AG04449 (cell line): ENCODE measurements around the gene TTLL5.
"Not testable (repeated sequence)": the region's sequence is repeated elsewhere in the genome, so short reads cannot be mapped to it uniquely, and the experiment has no call there.

ENCODE experiments used
- CTCF ChIA-PET: fragments of 350-600 bp; formaldehyde crosslinking; extraction: SDS; loops from one replicate; lab custom pipeline; 2021; ENCODE audit warnings: antibody characterized with exemption; lab: Yijun Ruan, JAX
- POLR2A ChIA-PET: fragments of 400-600, 350-600 bp; formaldehyde crosslinking; extraction: SDS; loops from one replicate; lab custom pipeline; 2020; ENCODE audit warnings: antibody characterized with exemption, inconsistent platforms; lab: Yijun Ruan, JAX
- DNase-seq: peaks from one replicate; pipeline ENCODE4 v3.0.0-alpha.2; 2010; ENCODE audit warnings: low read depth, low spot score
- H3K4me3 ChIP-seq: 2 replicates; pipeline ENCODE4 v1.5.1; 2011; ENCODE audit warnings: low read depth, mild to moderate bottlenecking, control low read depth, low read length
- TF ChIP-seq, protein P1 (sequence below): IDR thresholded peaks from one replicate; pipeline ENCODE4 v1.5.1; 2011; ENCODE audit warnings: mild to moderate bottlenecking, moderate library complexity, low read length, control low read depth, inconsistent platforms; ENCODE audit not compliant: insufficient read depth; ENCODE audit errors: missing control alignments

The TTLL5 gene

DNA sequence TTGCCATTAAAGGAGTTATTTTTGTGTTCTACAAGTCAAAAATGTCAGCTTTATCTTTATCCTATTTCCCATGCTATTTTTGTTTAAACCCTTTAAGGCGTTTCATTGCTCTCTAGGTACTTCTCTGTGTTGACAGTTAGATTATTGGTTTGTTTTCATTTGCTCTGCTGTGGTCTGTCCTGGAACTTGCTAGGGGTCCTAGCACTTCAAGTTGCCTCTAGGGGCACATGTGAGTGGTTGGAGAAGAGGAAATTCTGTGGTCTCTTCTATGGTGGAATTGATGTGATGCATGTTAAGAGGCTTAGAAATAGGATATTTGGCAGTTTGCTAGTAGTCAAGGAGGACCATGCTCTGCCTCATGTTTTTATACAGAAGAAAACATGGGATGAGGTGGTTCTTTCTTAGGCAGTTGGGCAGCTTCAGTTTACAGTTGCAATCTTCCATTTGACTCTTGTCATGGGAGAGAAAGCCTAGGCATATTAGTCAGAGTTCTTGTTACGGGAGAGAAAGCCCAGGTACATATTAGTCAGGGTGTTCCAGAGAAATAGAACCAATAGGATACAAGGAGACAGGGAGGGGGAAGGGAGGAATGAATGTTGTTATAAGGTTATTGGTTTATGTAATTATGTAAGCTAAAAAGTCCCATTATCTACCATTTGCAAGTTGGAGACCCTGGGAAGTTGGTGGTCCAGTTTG is 14.4 kb downstream of the TTLL5 start:
- no peak overlapping the region for H3K4me3 ChIP-seq
- ChIA-PET CTCF (interaction anchor here (0.8 to 1.2 kb wide), 3 partner anchors 9 to 34 kb away, joined by 3 to 4 read pairs (median 4); no protein-coding TSS in a partner anchor), POLR2A (no interaction called here)
- DNase-seq, result no peak
- TF ChIP-seq, protein P1, sequence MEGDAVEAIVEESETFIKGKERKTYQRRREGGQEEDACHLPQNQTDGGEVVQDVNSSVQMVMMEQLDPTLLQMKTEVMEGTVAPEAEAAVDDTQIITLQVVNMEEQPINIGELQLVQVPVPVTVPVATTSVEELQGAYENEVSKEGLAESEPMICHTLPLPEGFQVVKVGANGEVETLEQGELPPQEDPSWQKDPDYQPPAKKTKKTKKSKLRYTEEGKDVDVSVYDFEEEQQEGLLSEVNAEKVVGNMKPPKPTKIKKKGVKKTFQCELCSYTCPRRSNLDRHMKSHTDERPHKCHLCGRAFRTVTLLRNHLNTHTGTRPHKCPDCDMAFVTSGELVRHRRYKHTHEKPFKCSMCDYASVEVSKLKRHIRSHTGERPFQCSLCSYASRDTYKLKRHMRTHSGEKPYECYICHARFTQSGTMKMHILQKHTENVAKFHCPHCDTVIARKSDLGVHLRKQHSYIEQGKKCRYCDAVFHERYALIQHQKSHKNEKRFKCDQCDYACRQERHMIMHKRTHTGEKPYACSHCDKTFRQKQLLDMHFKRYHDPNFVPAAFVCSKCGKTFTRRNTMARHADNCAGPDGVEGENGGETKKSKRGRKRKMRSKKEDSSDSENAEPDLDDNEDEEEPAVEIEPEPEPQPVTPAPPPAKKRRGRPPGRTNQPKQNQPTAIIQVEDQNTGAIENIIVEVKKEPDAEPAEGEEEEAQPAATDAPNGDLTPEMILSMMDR, result no peak

DNA sequence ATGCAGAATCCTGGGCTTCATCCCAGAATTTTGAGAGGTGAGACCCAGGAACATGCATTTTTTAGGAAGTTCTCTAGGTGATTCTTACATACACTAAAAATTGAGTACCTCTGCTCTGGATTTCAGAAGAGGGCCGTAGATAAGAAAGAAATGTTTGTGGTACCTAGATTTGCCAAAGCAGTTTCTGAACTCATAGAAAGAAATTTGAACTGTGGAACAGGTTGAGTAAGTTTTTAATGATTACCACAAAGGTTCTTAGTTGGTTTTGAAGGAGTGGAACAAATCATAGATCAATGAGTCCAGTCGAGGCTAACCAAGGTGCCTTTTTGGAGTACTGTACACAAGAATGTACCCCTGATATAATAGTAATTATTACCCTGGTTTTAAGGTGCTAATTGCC is 24.9 kb downstream of the TTLL5 start:
- ChIA-PET POLR2A (no interaction called here), CTCF (interaction anchor here (2.2 to 5.3 kb wide), 2 partner anchors 24 to 32 kb away, joined by 8 to 33 read pairs; no protein-coding TSS in a partner anchor)
- TF ChIP-seq, protein P1, result no peak
- no peak overlapping the region for H3K4me3 ChIP-seq
- no peak for DNase-seq

DNA sequence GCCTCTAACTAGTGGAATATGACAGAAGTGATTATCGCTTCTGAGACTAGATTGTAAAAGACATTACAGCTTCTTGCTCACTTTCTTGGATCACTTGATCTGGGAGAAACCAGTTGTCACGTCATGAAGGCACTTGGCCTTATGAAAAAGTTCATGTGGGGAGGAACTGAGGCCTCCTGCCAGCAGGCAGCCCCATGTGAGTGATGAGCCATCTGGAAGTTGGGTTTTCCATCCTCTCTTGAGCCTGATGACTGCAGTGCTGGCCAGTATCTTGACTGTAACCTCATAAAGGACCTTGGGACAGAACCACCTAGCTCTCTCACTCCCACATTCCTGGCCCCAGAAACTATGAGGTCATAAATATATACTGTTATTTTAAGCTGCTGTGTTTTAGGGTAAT is 28.0 kb downstream of the TTLL5 start:
- H3K4me3 ChIP-seq, result no peak overlapping the region
- ChIA-PET POLR2A (no interaction called here), CTCF (interaction anchor here (1.0 to 5.3 kb wide), 3 partner anchors 21 to 294 kb away, joined by 4 to 33 read pairs (median 6); no protein-coding TSS in a partner anchor)
- DNase-seq, result no peak
- TF ChIP-seq, protein P1, result no peak

DNA sequence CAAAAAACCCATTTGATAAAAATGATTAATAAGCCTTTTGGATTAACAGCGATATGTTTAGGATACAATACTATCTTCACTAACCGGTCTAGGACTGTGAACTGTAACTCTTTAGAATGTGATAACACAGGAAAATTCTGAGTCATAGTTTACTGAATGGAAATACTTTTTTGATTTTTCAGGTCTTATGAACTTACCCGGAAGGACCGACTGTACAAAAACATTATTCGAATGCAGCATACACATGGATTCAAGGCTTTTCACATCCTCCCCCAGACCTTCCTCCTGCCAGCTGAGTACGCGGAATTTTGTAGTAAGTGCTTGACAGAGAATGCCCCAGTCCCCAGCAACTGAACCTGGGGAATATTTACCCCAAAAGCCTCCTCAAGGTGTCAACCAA is 29.0 kb downstream of the TTLL5 start:
- ChIA-PET POLR2A (no interaction called here), CTCF (interaction anchor here (0.8 to 5.3 kb wide), 2 partner anchors 20 to 36 kb away, joined by 3 to 33 read pairs; no protein-coding TSS in a partner anchor)
- no peak for DNase-seq
- TF ChIP-seq, protein P1, result no peak
- no peak overlapping the region for H3K4me3 ChIP-seq

DNA sequence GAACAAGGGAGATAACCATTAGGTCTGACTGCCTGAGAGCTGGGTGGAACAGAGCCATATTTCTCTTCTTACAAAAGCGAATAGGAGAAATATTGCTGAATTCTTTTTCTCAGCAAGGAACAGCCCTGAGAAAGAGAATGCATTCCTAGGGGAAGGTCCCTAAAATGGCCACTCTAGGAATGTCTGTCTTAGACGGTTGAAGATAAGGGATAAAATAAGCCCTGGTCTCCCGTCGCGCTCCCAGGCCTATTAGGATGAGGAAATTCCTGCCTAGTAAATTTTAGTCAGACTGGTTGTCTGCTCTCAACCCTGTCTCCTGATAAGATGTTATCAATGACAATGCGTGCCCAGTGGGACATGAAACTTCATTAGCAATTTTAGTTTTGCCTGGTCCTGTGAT is 34.0 kb downstream of the TTLL5 start:
- DNase-seq, POLR2A ChIA-PET, H3K4me3 ChIP-seq: not testable (repeated sequence)
- CTCF ChIA-PET, result interaction anchor here (1.3 kb wide), 1 partner anchor 14 kb away, joined by 4 read pairs; no protein-coding TSS in a partner anchor

DNA sequence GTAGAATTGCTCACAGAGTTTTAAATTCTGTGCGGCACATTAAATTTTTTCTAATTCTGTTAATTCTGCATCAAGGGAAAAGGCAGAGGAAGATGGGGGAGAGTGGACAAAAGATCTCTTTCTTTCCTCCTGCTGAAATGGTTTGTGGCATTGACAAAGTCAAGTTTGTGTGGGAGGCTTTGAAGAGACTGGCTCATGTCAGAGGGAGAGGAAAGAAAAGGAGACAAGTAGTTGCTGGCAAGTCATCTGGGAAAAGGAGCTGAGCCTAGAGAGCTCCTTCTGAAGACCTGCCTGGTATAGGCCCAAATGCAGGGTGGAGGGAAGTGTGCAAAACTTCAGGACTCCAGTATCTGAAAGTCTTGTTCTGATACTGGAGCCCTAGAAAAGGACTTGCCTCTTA is 36.3 kb downstream of the TTLL5 start:
- ChIA-PET POLR2A (no interaction called here), CTCF (interaction anchor here (1.4 to 2.8 kb wide), 2 partner anchors 10 to 12 kb away, joined by 4 to 30 read pairs; no protein-coding TSS in a partner anchor)
- DNase-seq, result no peak
- no peak overlapping the region for H3K4me3 ChIP-seq
- TF ChIP-seq, protein P1, result no peak
